NT2/D1 (cell line): Measurements from ENCODE around the gene METTL22.

Experiments used
- DNase-seq: peaks from one replicate; pipeline ENCODE4 v3.0.0-alpha.2; 2011; ENCODE audit warnings: low read depth, low spot score
- H3K27me3 ChIP-seq: 2 replicates; pipeline ENCODE4 v1.6.0; 2011; ENCODE audit warnings: mild to moderate bottlenecking; ENCODE audit not compliant: insufficient read length, insufficient read depth
- H3K36me3 ChIP-seq: 2 replicates; pipeline ENCODE4 v1.6.1; 2011; ENCODE audit warnings: mild to moderate bottlenecking, low read length, mixed read lengths; ENCODE audit not compliant: insufficient read depth, insufficient read length
- H3K4me1 ChIP-seq: 2 replicates; pipeline ENCODE4 v1.5.1; 2011; ENCODE audit not compliant: insufficient read depth, insufficient read length
- H3K4me3 ChIP-seq: 2 replicates; pipeline ENCODE4 v1.5.1; 2011; ENCODE audit warnings: low read depth; ENCODE audit not compliant: insufficient read length
- H3K9ac ChIP-seq: 2 replicates; pipeline ENCODE4 v1.6.0; 2011; ENCODE audit warnings: low read depth; ENCODE audit not compliant: insufficient read length
- H3K9me3 ChIP-seq: 2 replicates; pipeline ENCODE4 v1.5.1; 2011; ENCODE audit warnings: mild to moderate bottlenecking, low read length; ENCODE audit not compliant: insufficient read depth
- SUZ12 ChIP-seq: IDR thresholded peaks from 2 replicates; pipeline ENCODE4 v1.6.1; 2011; ENCODE audit not compliant: insufficient read length, insufficient read depth; ENCODE audit errors: extremely low read depth
- YY1 ChIP-seq: IDR thresholded peaks from 2 replicates; pipeline ENCODE4 v1.6.1; 2011; ENCODE audit not compliant: insufficient read length, insufficient read depth
- ZNF274 ChIP-seq: IDR thresholded peaks from 2 replicates; pipeline ENCODE4 v1.6.1; 2011; ENCODE audit warnings: mild to moderate bottlenecking, low read depth, low read length

METTL22 gene

GRCh38 chr16:8621572-8622314 lies at the start of gene METTL22:
TSS of gene METTL22 (plus strand) at chr16:8621698. CDS start at chr16:8625666, 3,968 bp downstream.
- Histone ChIP-seq H3K9ac (peak within 1 kb of the TSS; percentile 100), H3K4me1 (peaks cover 2% of the 10 kb centered on the region), H3K4me3 (peak within 1 kb of the TSS; percentile 100), H3K27me3 (no peaks in the 10 kb centered on the region), H3K9me3 (no peaks in the 10 kb centered on the region), H3K36me3 (peaks cover 36% of the 10 kb centered on the region)
- peak; percentile 81 for DNase-seq
- TF ChIP-seq ZNF274 (no peak), YY1 (peak; percentile 47)

- no peak for DNase-seq
- no peak overlapping the region for H3K4me3 ChIP-seq
- no peaks in the 10 kb centered on the region for H3K36me3 ChIP-seq
- no peaks in the 10 kb centered on the region for H3K9me3 ChIP-seq
- no peak overlapping the region for H3K9ac ChIP-seq
- no peaks in the 10 kb centered on the region for H3K27me3 ChIP-seq
- TF ChIP-seq YY1 (no peak), ZNF274 (no peak), SUZ12 (no peak)
- peaks cover 8% of the 10 kb centered on the region for H3K4me1 ChIP-seq
Measured at GRCh38 chr16:8572063-8572918, 49.2 kb upstream of the METTL22 start.

GRCh38 chr16:8572919-8573724 lies 48.4 kb upstream of the METTL22 start:
- DNase-seq, result no peak
- Histone ChIP-seq H3K9me3 (no peaks in the 10 kb centered on the region), H3K27me3 (no peaks in the 10 kb centered on the region), H3K4me1 (peaks cover 8% of the 10 kb centered on the region), H3K9ac (no peak overlapping the region), H3K36me3 (no peaks in the 10 kb centered on the region), H3K4me3 (no peak overlapping the region)
- no peak for TF ChIP-seq SUZ12
- no peak for TF ChIP-seq ZNF274
- TF ChIP-seq YY1, result no peak

DNA sequence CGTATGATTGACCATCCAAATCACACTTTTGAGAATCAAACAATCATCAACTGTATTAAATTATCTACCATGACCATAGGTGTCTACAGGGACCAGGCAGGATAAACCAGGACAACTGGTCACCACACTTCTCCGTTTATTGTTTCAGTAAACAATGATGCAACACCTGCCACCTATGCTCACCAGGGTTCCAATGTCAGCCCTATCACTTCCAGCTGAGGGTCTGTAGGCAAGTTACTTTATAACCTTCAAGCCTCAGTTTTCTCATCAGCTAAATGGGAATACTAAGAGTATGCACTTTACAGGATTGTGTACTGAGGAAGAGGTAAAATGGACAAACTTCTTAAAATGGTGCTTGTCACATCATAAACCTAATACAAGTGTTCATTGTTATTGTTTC lies 46.1 kb upstream of the METTL22 start:
- H3K9ac ChIP-seq, result no peak overlapping the region
- no peaks in the 10 kb centered on the region for H3K9me3 ChIP-seq
- no peak for DNase-seq
- no peaks in the 10 kb centered on the region for H3K36me3 ChIP-seq
- H3K27me3 ChIP-seq, result no peaks in the 10 kb centered on the region
- H3K4me3 ChIP-seq, result no peak overlapping the region
- peaks cover 6% of the 10 kb centered on the region for H3K4me1 ChIP-seq
- TF ChIP-seq ZNF274, result no peak
- no peak for TF ChIP-seq YY1
- TF ChIP-seq SUZ12, result no peak

- no peaks in the 10 kb centered on the region for H3K9me3 ChIP-seq
- H3K4me1 ChIP-seq, result peaks cover 6% of the 10 kb centered on the region
- H3K9ac ChIP-seq, result no peak overlapping the region
- H3K27me3 ChIP-seq, result no peaks in the 10 kb centered on the region
- DNase-seq, result no peak
- TF ChIP-seq SUZ12 (no peak), YY1 (no peak), ZNF274 (no peak)
- no peak overlapping the region for H3K4me3 ChIP-seq
- H3K36me3 ChIP-seq, result no peaks in the 10 kb centered on the region
Measured at GRCh38 chr16:8576141-8577004, 45.1 kb upstream of the METTL22 start.

DNA sequence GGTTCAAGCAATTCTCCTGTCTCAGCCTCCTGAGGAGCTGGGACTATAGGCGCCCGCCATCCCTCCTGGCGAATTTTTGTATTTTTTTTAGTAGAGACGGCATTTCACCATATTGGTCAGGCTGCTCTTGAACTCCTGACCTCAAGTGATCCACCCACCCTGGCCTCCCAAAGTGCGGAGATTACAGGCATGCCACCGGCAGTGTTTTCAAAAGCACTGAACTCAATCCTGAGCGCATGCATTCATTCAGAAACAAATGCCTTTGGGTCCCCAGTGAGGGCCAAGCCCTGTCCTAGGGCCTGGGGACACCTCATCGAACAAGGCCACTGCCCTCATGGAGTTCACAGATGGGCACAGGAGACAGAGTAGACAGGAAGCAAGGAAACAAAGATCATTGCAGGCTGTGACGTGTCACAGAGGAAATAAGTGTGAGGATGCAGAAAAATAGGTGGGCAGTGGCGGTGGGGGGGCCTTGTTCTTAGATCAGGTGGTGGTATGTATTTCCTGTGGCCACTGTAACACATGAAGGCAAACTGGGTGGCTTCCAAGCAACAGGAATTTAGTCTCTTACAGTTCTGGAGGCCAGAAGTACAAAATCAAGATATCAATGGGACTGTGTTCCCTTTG lies 43.7 kb upstream of the METTL22 start:
- Histone ChIP-seq H3K36me3 (no peaks in the 10 kb centered on the region), H3K9ac (no peak overlapping the region), H3K27me3 (peaks cover 2% of the 10 kb centered on the region), H3K4me3 (no peak overlapping the region), H3K4me1 (no peaks in the 10 kb centered on the region), H3K9me3 (no peaks in the 10 kb centered on the region)
- TF ChIP-seq ZNF274 (no peak), YY1 (no peak), SUZ12 (no peak)
- DNase-seq, result no peak
